Gastroesophageal sphincter (tissue), 3 donors: ENCODE measurements around the gene ABHD8.

ENCODE experiments used
- CTCF ChIP-seq, 4 experiments: fragments of 200-600 bp in 2 of 4; fragments of 450-650 bp in 2 of 4; sonication (generic) in 1 of 4; IDR thresholded peaks; one replicate each; pipeline ENCODE4 v1.5.1; 2017 to 2019; ENCODE audit warnings: antibody characterized with exemption in 4 of 4, mild to moderate bottlenecking in 2 of 4, moderate library complexity in 2 of 4
- POLR2AphosphoS5 ChIP-seq: sonication (generic); formaldehyde crosslinking; IDR thresholded peaks from one replicate; pipeline ENCODE4 v1.6.1; 2017; ENCODE audit warnings: antibody characterized with exemption

GRCh38 chr19:17281391-17282304 is 21.6 kb downstream of the ABHD8 start, which contains the start of gene ANKLE1:
- TF ChIP-seq CTCF (IDR thresholded peaks at IDR 0.05) (no peak), POLR2AphosphoS5 (no peak)
